ENCODE measurements around the gene PLCB2.

Gene PLCB2

GRCh38 chr15:40305281-40305680, 2.5 kb downstream of the PLCB2 start:
- TF ChIP-seq FOXP2 (optimal IDR thresholded peaks at IDR 0.05; ENCODE audit: borderline replicate concordance, extremely low read depth, extremely low read length, insufficient read depth) = no peak
- TF ChIP-seq POLR2AphosphoS5 (IDR thresholded peaks at IDR 0.05; ENCODE audit: low read depth, low read length) = no peak
- no peak for TF ChIP-seq REST (IDR thresholded peaks at IDR 0.05; ENCODE audit: insufficient read depth in 1 of 2, low read depth in 2 of 2, low read length in 2 of 2)
- no peak for TF ChIP-seq SIN3A (IDR thresholded peaks at IDR 0.05; ENCODE audit: borderline replicate concordance, insufficient read depth, low read length)
- TF ChIP-seq TAF1 (IDR thresholded peaks at IDR 0.05; ENCODE audit: borderline replicate concordance, insufficient read depth, low read length) = no peak

- TF ChIP-seq FOXP2 (optimal IDR thresholded peaks at IDR 0.05; ENCODE audit: borderline replicate concordance, extremely low read depth, extremely low read length, insufficient read depth) = no peak
- TF ChIP-seq TAF1 (IDR thresholded peaks at IDR 0.05; ENCODE audit: borderline replicate concordance, insufficient read depth, low read length) = no peak
- TF ChIP-seq POLR2AphosphoS5 (IDR thresholded peaks at IDR 0.05; ENCODE audit: low read depth, low read length) = no peak
Observed at GRCh38 chr15:40303576-40303975, 4.2 kb downstream of the PLCB2 start.

DNA sequence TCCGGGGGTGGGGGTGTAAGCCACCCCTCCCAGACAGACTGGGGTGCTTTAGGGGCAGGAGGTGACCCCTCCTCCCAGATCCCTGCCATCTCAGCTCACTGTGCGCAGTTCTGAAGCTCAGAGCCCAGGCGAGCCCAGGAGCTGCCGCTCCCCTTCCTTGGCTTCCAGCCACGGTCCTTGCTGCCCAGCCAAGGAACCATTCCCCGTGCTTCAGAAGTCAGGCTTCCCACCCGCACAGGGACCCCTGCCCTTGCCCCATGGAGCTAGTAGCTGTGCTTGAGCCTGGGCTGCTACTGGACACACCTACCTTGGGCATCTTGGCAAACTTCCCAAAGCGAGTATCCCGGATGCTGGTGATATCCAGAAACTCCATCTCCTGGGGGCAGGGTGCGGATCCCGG, 4.8 kb downstream of the PLCB2 start:
- no peak for TF ChIP-seq POLR2AphosphoS5 (IDR thresholded peaks at IDR 0.05; ENCODE audit: low read depth, low read length)

DNA sequence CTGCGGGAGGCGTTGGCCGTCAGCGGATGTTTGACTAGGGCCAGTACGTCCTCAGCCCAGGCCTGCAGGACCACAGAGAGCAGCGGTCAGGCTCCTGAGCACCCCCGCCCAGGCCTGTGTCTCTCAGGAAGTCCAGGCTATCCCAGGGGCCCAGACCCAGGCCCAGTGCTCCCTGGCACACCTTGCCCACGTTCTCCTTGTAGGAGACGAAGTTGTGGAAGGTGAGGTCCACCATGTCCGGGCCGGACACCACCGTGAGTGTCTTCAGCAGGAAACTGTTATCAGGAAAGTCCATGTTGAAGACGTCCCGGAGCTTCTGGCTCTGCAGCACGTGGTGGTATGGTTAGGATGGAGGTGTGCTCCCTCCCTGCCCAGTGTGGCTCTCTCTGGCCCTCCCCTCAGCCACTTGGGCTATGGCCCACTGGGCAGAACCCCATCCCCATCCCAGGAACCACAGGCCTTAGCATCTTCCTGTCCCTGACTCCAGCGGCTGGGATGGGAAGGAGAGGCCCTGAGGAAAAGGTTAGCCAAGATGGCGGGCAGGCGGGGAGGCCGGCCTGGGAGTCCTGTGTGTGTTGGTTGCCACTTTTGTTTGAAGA, 5.3 kb downstream of the PLCB2 start:
- TF ChIP-seq SIN3A (IDR thresholded peaks at IDR 0.05; ENCODE audit: borderline replicate concordance, insufficient read depth, low read length) (no peak), REST (IDR thresholded peaks at IDR 0.05; ENCODE audit: insufficient read depth in 1 of 2, low read depth in 2 of 2, low read length in 2 of 2) (no peak), TAF1 (IDR thresholded peaks at IDR 0.05; ENCODE audit: borderline replicate concordance, insufficient read depth, low read length) (no peak), FOXP2 (optimal IDR thresholded peaks at IDR 0.05; ENCODE audit: borderline replicate concordance, extremely low read depth, extremely low read length, insufficient read depth) (no peak), POLR2AphosphoS5 (IDR thresholded peaks at IDR 0.05; ENCODE audit: low read depth, low read length) (no peak)

DNA sequence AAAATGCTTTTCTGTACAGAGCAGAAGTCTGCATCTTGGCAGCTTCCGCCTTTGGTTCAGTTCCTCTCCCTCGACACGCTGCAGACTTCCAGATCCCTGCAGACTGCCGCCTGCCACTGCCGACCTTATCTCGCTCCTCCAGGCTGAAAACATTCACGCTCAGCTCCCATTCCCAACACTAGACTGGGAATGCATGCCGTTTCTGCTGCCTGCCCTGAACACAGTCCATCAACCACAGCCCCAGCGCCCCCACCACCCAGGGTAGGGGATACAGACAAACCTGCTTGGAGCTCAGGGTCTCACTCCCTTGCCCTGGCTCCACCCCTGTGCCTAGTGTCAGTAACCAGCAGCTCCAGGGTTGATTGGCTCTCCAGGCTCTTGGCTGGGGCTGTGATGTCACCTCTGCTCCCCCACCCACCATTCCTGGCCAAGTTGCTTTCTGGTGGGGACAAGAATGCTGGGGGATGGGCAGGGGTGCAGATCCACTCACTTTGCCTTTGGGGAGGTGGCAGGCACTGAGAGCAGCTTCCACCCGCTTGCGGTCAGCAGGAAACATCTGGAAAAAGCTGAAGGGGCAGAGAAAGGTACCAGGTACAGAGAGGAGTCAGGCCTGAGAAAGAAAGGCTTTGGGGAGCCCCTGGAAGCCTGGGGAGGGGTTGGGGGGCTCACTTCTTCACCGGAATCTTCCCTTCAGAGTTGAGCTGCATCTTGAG, 6.1 kb downstream of the PLCB2 start:
- TF ChIP-seq SIN3A (IDR thresholded peaks at IDR 0.05; ENCODE audit: borderline replicate concordance, insufficient read depth, low read length) = no peak
- TF ChIP-seq REST (IDR thresholded peaks at IDR 0.05; ENCODE audit: insufficient read depth in 1 of 2, low read depth in 2 of 2, low read length in 2 of 2) = no peak
- TF ChIP-seq TAF1 (IDR thresholded peaks at IDR 0.05; ENCODE audit: borderline replicate concordance, insufficient read depth, low read length) = no peak
- TF ChIP-seq FOXP2 (optimal IDR thresholded peaks at IDR 0.05; ENCODE audit: borderline replicate concordance, extremely low read depth, extremely low read length, insufficient read depth) = no peak
- TF ChIP-seq POLR2AphosphoS5 (IDR thresholded peaks at IDR 0.05; ENCODE audit: low read depth, low read length) = no peak

- TF ChIP-seq SIN3A (IDR thresholded peaks at IDR 0.05; ENCODE audit: borderline replicate concordance, insufficient read depth, low read length) (no peak), POLR2AphosphoS5 (IDR thresholded peaks at IDR 0.05; ENCODE audit: low read depth, low read length) (no peak), FOXP2 (optimal IDR thresholded peaks at IDR 0.05; ENCODE audit: borderline replicate concordance, extremely low read depth, extremely low read length, insufficient read depth) (no peak), REST (IDR thresholded peaks at IDR 0.05; ENCODE audit: insufficient read depth in 1 of 2, low read depth in 2 of 2, low read length in 2 of 2) (no peak), TAF1 (IDR thresholded peaks at IDR 0.05; ENCODE audit: borderline replicate concordance, insufficient read depth, low read length) (no peak)
Observed at GRCh38 chr15:40300771-40301170, 7.0 kb downstream of the PLCB2 start.
